HepG2 (cell line): Measurements from ENCODE around the gene AKR1A1. TPM values are rescaled to one million over a fixed set of nuclear protein-coding genes. Genes with fewer than 3 reads are reported as not detected.
A peak's percentile ranks its signal among the peaks of the same experiment; 100 is the strongest.

Experiments used
- CEBPB ChIP-seq: IDR thresholded peaks from 2 replicates; pipeline ENCODE4 v1.6.1; 2011; ENCODE audit warnings: low read depth, low read length, improper control_type of control experiment, borderline replicate concordance
- CEBPG ChIP-seq: IDR thresholded peaks from 2 replicates; pipeline ENCODE4 v1.6.1; 2016
- CREB1 ChIP-seq, 2 experiments: fragments of 450-650 bp in 1 of 2; IDR thresholded peaks; 2 replicates each; pipeline ENCODE4 v1.6.1; 2016 to 2017; ENCODE audit warnings: control low read depth in 1 of 2, mild to moderate bottlenecking in 1 of 2, missing compliant biosample characterization in 1 of 2, missing genetic modification characterization in 1 of 2
- FOXA1 ChIP-seq, 2 experiments: fragments of 450-650 bp in 1 of 2; sonication (generic) in 1 of 2; formaldehyde crosslinking in 1 of 2; IDR thresholded peaks; 2 replicates each; pipeline versions ENCODE4 v1.4.0 to v1.6.1; 2016 to 2020; ENCODE audit warnings: missing genetic modification reagents in 1 of 2
- FOXM1 ChIP-seq: sonication (generic); formaldehyde crosslinking; IDR thresholded peaks from 2 replicates; pipeline ENCODE4 v1.5.0; 2020; ENCODE audit warnings: missing genetic modification reagents
- GPN1 ChIP-seq: sonication (generic); formaldehyde crosslinking; IDR thresholded peaks from 2 replicates; pipeline ENCODE4 v1.5.1; 2020; ENCODE audit warnings: missing genetic modification reagents, borderline replicate concordance
- HNF4A ChIP-seq: sonication (generic); formaldehyde crosslinking; IDR thresholded peaks from 2 replicates; pipeline ENCODE4 v1.4.0; 2020; ENCODE audit warnings: missing genetic modification reagents
- HNF4G ChIP-seq, 2 experiments: sonication (generic) in 1 of 2; formaldehyde crosslinking in 1 of 2; IDR thresholded peaks; 2 replicates each; pipeline versions ENCODE4 v1.4.0 to v1.6.1; 2011 to 2020; ENCODE audit warnings: borderline replicate concordance in 2 of 2, low read depth in 2 of 2, mild to moderate bottlenecking in 2 of 2, low read length in 1 of 2, missing genetic modification reagents in 1 of 2, moderate library complexity in 1 of 2
- MNT ChIP-seq: fragments of 450-650 bp; IDR thresholded peaks from 2 replicates; pipeline ENCODE4 v1.6.1; 2016
- NCOR1 ChIP-seq: fragments of 200-600 bp; sonication (generic); IDR thresholded peaks from 2 replicates; pipeline ENCODE4 v1.7.0; 2017; ENCODE audit warnings: antibody characterized with exemption, low read length, borderline replicate concordance
- NRL ChIP-seq: sonication (generic); formaldehyde crosslinking; IDR thresholded peaks from 2 replicates; pipeline ENCODE4 v1.5.0; 2020; ENCODE audit warnings: missing genetic modification reagents, mild to moderate bottlenecking, moderate library complexity, borderline replicate concordance
- POGK ChIP-seq: sonication (generic); formaldehyde crosslinking; conservative IDR thresholded peaks from 2 replicates; pipeline ENCODE4 v1.8.0; 2022; ENCODE audit warnings: mild to moderate bottlenecking, moderate library complexity, missing genetic modification reagents
- POLR2G ChIP-seq: fragments of 200-400 bp; formaldehyde crosslinking; IDR thresholded peaks from 2 replicates; pipeline ENCODE4 v1.6.1; 2018; ENCODE audit warnings: mild to moderate bottlenecking, low read depth, low read length, moderate library complexity
- RXRA ChIP-seq: sonication (generic); formaldehyde crosslinking; IDR thresholded peaks from 2 replicates; pipeline ENCODE4 v1.5.1; 2020; ENCODE audit warnings: missing genetic modification reagents
- SATB2 ChIP-seq: sonication (generic); formaldehyde crosslinking; IDR thresholded peaks from 2 replicates; pipeline ENCODE4 v1.5.0; 2020; ENCODE audit warnings: missing genetic modification reagents
- SETDB1 ChIP-seq: sonication (generic); formaldehyde crosslinking; IDR thresholded peaks from 2 replicates; pipeline ENCODE4 v1.5.1; 2020; ENCODE audit warnings: missing genetic modification reagents, mild to moderate bottlenecking, borderline replicate concordance
- SRF ChIP-seq: IDR thresholded peaks from 2 replicates; pipeline ENCODE4 v1.6.1; 2011; ENCODE audit warnings: mild to moderate bottlenecking, low read depth, low read length, moderate library complexity
- U2AF2 ChIP-seq: fragments of 200-400 bp; formaldehyde crosslinking; IDR thresholded peaks from 2 replicates; pipeline ENCODE4 v1.6.1; 2017; ENCODE audit warnings: low read depth, mild to moderate bottlenecking, low read length
- USF2 ChIP-seq, 2 experiments: sonication (generic) in 1 of 2; formaldehyde crosslinking in 1 of 2; IDR thresholded peaks; 2 replicates each; pipeline versions ENCODE4 v1.5.1 to v1.6.1; 2011 to 2020; ENCODE audit warnings: borderline replicate concordance in 1 of 2, low read depth in 1 of 2, low read length in 1 of 2, mild to moderate bottlenecking in 1 of 2, missing genetic modification reagents in 1 of 2, moderate library complexity in 1 of 2
- ZKSCAN1 ChIP-seq: fragments of 150-350 bp; IDR thresholded peaks from 2 replicates; pipeline ENCODE4 v1.6.1; 2014; ENCODE audit warnings: low read length
- ZMYM4 ChIP-seq: sonication (generic); formaldehyde crosslinking; IDR thresholded peaks from 2 replicates; pipeline ENCODE4 v1.8.1; 2023; ENCODE audit warnings: mild to moderate bottlenecking, missing genetic modification reagents
- ZNF362 ChIP-seq: sonication (generic); formaldehyde crosslinking; IDR thresholded peaks from 2 replicates; pipeline ENCODE4 v1.4.0; 2020; ENCODE audit warnings: missing genetic modification reagents, mild to moderate bottlenecking, borderline replicate concordance
- polyA plus RNA-seq, 8 experiments: library from polyadenylated mRNA; depleted of rRNA in 3 of 8; stranded (reverse) in 7 of 8; unstranded in 1 of 8; fragments of >200 nt; fragmentation: Illumina TruSeq in 4 of 8; extraction: Trizol in 4 of 8; gene quantifications; 2 replicates each; pipeline versions ENCODE4 v1.2.1 to v1.2.3, GENCODE V29; 2011 to 2016; ENCODE audit warnings: low read depth in 4 of 8, missing spikeins in 1 of 8, mixed read lengths in 1 of 8; ENCODE audit not compliant: insufficient read depth in 1 of 8
- total RNA-seq, 5 experiments: library from RNA; depleted of rRNA; stranded (reverse); fragments of >200 nt; fragmentation: Illumina TruSeq; extraction: Trizol; gene quantifications; 2 replicates each; pipeline ENCODE4 v1.2.3, GENCODE V29; 2016; ENCODE audit warnings: low read depth in 1 of 5

Gene AKR1A1
- total and polyA plus RNA-seq, 2 of the 13 experiments (the other 11 are each of a cell fraction or from before 2014, with no cell fraction given): 181 to 217 TPM

- no peak for TF ChIP-seq USF2 (IDR thresholded peaks at IDR 0.05; ENCODE audit: low read depth, low read length)
- TF ChIP-seq USF2 (CRISPR knock-in tag; IDR thresholded peaks at IDR 0.05; ENCODE audit: borderline replicate concordance): peak; percentile 30; the same call in 1 of the 2 replicates
- TF ChIP-seq CREB1 (IDR thresholded peaks at IDR 0.05): no peak
- TF ChIP-seq CREB1 (CRISPR knock-in tag; IDR thresholded peaks at IDR 0.05): peak; percentile 53; the same call in 1 of the 2 replicates
- peak; percentile 98 for TF ChIP-seq ZNF362 (CRISPR knock-in tag)
- TF ChIP-seq ZKSCAN1: no peak
- TF ChIP-seq U2AF2: no peak
- TF ChIP-seq GPN1 (CRISPR knock-in tag): no peak
- no peak for TF ChIP-seq SETDB1 (CRISPR knock-in tag)
- no peak for TF ChIP-seq POGK
- TF ChIP-seq NRL (CRISPR knock-in tag): no peak
- TF ChIP-seq MNT: peak; percentile 48; the same call in 1 of the 2 replicates
- TF ChIP-seq RXRA: no peak
- TF ChIP-seq POLR2G: no peak
- 0 out of 2 replicates have a peak, but pooled peaks have one; percentile 23 for TF ChIP-seq ZMYM4 (CRISPR knock-in tag)
- peak; percentile 45; the same call in 1 of the 2 replicates for TF ChIP-seq HNF4G (IDR thresholded peaks at IDR 0.05; ENCODE audit: borderline replicate concordance, low read depth, low read length)
- TF ChIP-seq HNF4G (CRISPR knock-in tag; IDR thresholded peaks at IDR 0.05; ENCODE audit: borderline replicate concordance, low read depth): no peak
- no peak for TF ChIP-seq SATB2 (CRISPR knock-in tag)
- TF ChIP-seq CEBPB: peak; percentile 61; the same call in 1 of the 2 replicates
- peak; percentile 68 for TF ChIP-seq FOXA1 (IDR thresholded peaks at IDR 0.05)
- peak; percentile 61; the same call in 1 of the 2 replicates for TF ChIP-seq FOXA1 (CRISPR knock-in tag; IDR thresholded peaks at IDR 0.05)
- no peak for TF ChIP-seq FOXM1
- 0 out of 2 replicates have a peak, but pooled peaks have one; percentile 28 for TF ChIP-seq NCOR1
- TF ChIP-seq HNF4A (CRISPR knock-in tag): peak; percentile 75
- TF ChIP-seq SRF: no peak
- peak; percentile 17; the same call in 1 of the 2 replicates for TF ChIP-seq CEBPG
Observed at GRCh38 chr1:45526135-45526644, 24.4 kb upstream of the AKR1A1 start (continued).
